Hepatocyte (in vitro differentiated cells): Measurements from ENCODE around the gene HNF4A. TPM values are rescaled to one million over a fixed set of nuclear protein-coding genes. Genes with fewer than 3 reads are reported as not detected.
A peak's percentile ranks its signal among the peaks of the same experiment; 100 is the strongest.

Experiments used
- DNase-seq: peaks from one replicate; pipeline ENCODE4 v3.0.0-alpha.2; 2016; ENCODE audit warnings: low spot score
- H2AFZ ChIP-seq: fragments of 200-600 bp; sonication (generic); 2 replicates; pipeline ENCODE4 v1.6.0; 2016; ENCODE audit warnings: antibody characterized with exemption, mild to moderate bottlenecking
- H3K27ac ChIP-seq: fragments of 200-600 bp; sonication (generic); 2 replicates; pipeline ENCODE4 v1.5.1; 2016; ENCODE audit warnings: mild to moderate bottlenecking
- H3K27me3 ChIP-seq: fragments of 200-600 bp; sonication (generic); 2 replicates; pipeline ENCODE4 v1.6.1; 2016
- H3K36me3 ChIP-seq: fragments of 200-600 bp; sonication (generic); replicated peaks from 2 replicates; pipeline ENCODE4 v1.5.1; 2016; ENCODE audit warnings: low read depth; ENCODE audit not compliant: insufficient read depth
- H3K4me1 ChIP-seq: fragments of 200-600 bp; sonication (generic); 2 replicates; pipeline ENCODE4 v1.5.1; 2016; ENCODE audit warnings: mild to moderate bottlenecking, moderate library complexity; ENCODE audit not compliant: insufficient read depth
- H3K4me2 ChIP-seq: fragments of 200-600 bp; sonication (generic); 2 replicates; pipeline ENCODE4 v1.6.0; 2016
- H3K4me3 ChIP-seq: fragments of 200-600 bp; sonication (generic); 2 replicates; pipeline ENCODE4 v1.5.1; 2016; ENCODE audit warnings: mild to moderate bottlenecking
- H3K79me2 ChIP-seq: fragments of 200-600 bp; sonication (generic); 2 replicates; pipeline ENCODE4 v1.6.0; 2017; ENCODE audit warnings: mild to moderate bottlenecking
- H3K9me2 ChIP-seq: fragments of 200-600 bp; sonication (generic); replicated peaks from 2 replicates; pipeline ENCODE4 v1.6.0; 2017; ENCODE audit warnings: mild to moderate bottlenecking; ENCODE audit not compliant: insufficient read depth
- H3K9me3 ChIP-seq: fragments of 200-600 bp; sonication (generic); 2 replicates; pipeline ENCODE4 v1.5.1; 2016; ENCODE audit warnings: low read depth, mild to moderate bottlenecking
- H4K20me1 ChIP-seq: fragments of 200-600 bp; sonication (generic); 2 replicates; pipeline ENCODE4 v1.6.0; 2016; ENCODE audit warnings: mild to moderate bottlenecking; ENCODE audit not compliant: insufficient read depth, poor library complexity, severe bottlenecking
- CTCF ChIP-seq: fragments of 200-600 bp; sonication (generic); IDR thresholded peaks from 2 replicates; pipeline ENCODE4 v1.5.1; 2016; ENCODE audit warnings: antibody characterized with exemption, mild to moderate bottlenecking; ENCODE audit not compliant: poor library complexity
- EZH2 ChIP-seq: fragments of 200-600 bp; sonication (generic); IDR thresholded peaks from 2 replicates; pipeline ENCODE4 v1.6.1; 2016; ENCODE audit warnings: antibody characterized with exemption, mild to moderate bottlenecking, borderline replicate concordance
- EZH2phosphoT487 ChIP-seq: fragments of 200-600 bp; sonication (generic); IDR thresholded peaks from one replicate; pipeline ENCODE4 v1.6.1; 2018; ENCODE audit warnings: antibody characterized with exemption, mild to moderate bottlenecking, low read depth, moderate library complexity; ENCODE audit not compliant: unreplicated experiment, severe bottlenecking
- WGBS: methylation state at CpG from one replicate; pipeline ENCODE4 v1.1.6; 2016; ENCODE audit warnings: low lambda C conversion rate; ENCODE audit errors: missing lambda C conversion rate; 5-methylcytosine and 5-hydroxymethylcytosine counted together
- polyA plus RNA-seq: library from polyadenylated mRNA; unstranded; fragments of >200 nt; fragmentation: Nextera tagmentation; extraction: Ambion mirVana; gene quantifications from 2 replicates; pipeline ENCODE4 v1.2.1, GENCODE V29; 2016
- total RNA-seq: library from RNA; depleted of rRNA; stranded (reverse); fragments of >200 nt; gene quantifications from 2 replicates; pipeline ENCODE4 v1.2.3, GENCODE V29; 2014

The HNF4A gene
- total and polyA plus RNA-seq, 2 experiments from 2014 or later = 38.2 to 88.0 TPM

DNA sequence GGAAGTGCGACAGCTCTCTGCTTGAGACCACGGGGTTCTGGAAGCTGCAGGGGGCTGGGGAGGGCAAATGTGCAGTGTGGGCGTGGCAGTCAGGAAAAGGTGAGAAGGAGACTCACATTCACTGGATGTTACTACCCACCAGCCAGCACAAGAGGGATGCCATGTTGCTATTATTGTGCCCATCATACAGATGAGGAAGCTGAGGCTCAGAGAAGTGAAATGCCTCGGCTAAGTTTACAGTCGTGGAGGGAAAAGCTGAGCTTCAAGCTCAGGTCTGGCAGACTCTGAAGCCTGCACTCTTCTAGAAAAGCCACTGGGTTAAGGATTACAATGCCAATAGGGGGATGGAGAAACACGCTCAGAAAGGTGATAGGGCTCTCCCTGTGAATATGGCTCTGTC, 34.4 kb downstream of the HNF4A start:
- H3K36me3 ChIP-seq = no peaks in the 10 kb centered on the region
- no peak overlapping the region for H3K4me2 ChIP-seq
- 91% methylated on average over 6 of the region's 6 CpGs for WGBS
- no peak overlapping the region for H3K4me3 ChIP-seq
- no peaks in the 10 kb centered on the region for H4K20me1 ChIP-seq
- no peak overlapping the region for H2AFZ ChIP-seq
- no peak overlapping the region for H3K27ac ChIP-seq
- H3K9me3 ChIP-seq = no peaks in the 10 kb centered on the region
- no peaks in the 10 kb centered on the region for H3K9me2 ChIP-seq
- H3K27me3 ChIP-seq = no peaks in the 10 kb centered on the region
- TF ChIP-seq EZH2 = no peak
- TF ChIP-seq EZH2phosphoT487 = no peak
- no peak for TF ChIP-seq CTCF
- H3K79me2 ChIP-seq = peaks cover 60% of the 10 kb centered on the region
- DNase-seq = no peak
- peaks cover 8% of the 10 kb centered on the region for H3K4me1 ChIP-seq

- no peak for TF ChIP-seq EZH2phosphoT487
- TF ChIP-seq CTCF = no peak
- TF ChIP-seq EZH2 = no peak
- Histone ChIP-seq H3K36me3 (no peaks in the 10 kb centered on the region), H3K9me2 (no peaks in the 10 kb centered on the region), H4K20me1 (no peaks in the 10 kb centered on the region), H3K4me2 (no peak overlapping the region), H3K4me3 (no peak overlapping the region), H2AFZ (no peak overlapping the region), H3K9me3 (no peaks in the 10 kb centered on the region), H3K79me2 (peaks cover 59% of the 10 kb centered on the region), H3K27ac (no peak overlapping the region), H3K4me1 (peaks cover 8% of the 10 kb centered on the region), H3K27me3 (no peaks in the 10 kb centered on the region)
- no peak for DNase-seq
- WGBS = 76% methylated on average over 5 of the region's 5 CpGs
Observed at GRCh38 chr20:44390280-44390679, 34.8 kb downstream of the HNF4A start.

- no peak overlapping the region for H2AFZ ChIP-seq
- H3K4me3 ChIP-seq = no peak overlapping the region
- H3K9me3 ChIP-seq = no peaks in the 10 kb centered on the region
- H3K9me2 ChIP-seq = no peaks in the 10 kb centered on the region
- H3K27ac ChIP-seq = peak overlapping the region; percentile 66
- peaks cover 2% of the 10 kb centered on the region for H4K20me1 ChIP-seq
- no peak for DNase-seq
- H3K27me3 ChIP-seq = no peaks in the 10 kb centered on the region
- no peaks in the 10 kb centered on the region for H3K36me3 ChIP-seq
- TF ChIP-seq CTCF (no peak), EZH2 (no peak), EZH2phosphoT487 (no peak)
- WGBS = 94% methylated on average over 8 of the region's 8 CpGs
- H3K4me2 ChIP-seq = peak overlapping the region; percentile 57
- peaks cover 8% of the 10 kb centered on the region for H3K4me1 ChIP-seq
- H3K79me2 ChIP-seq = peaks cover 74% of the 10 kb centered on the region
Observed at GRCh38 chr20:44392088-44392775, 36.7 kb downstream of the HNF4A start.
